ENCODE measurements around the gene PTPRQ. TPM values are rescaled to one million over a fixed set of nuclear protein-coding genes. Genes with fewer than 3 reads are reported as not detected.
"Not testable (repeated sequence)": the region's sequence is repeated elsewhere in the genome, so short reads cannot be mapped to it uniquely, and the experiment has no call there.

PTPRQ gene
- total RNA-seq, 2 donors from 2014 or later, result 11.9 to 17.6 TPM

- Histone ChIP-seq H3K4me1 (no peaks in the 10 kb centered on the region), H3K27ac (no peak overlapping the region)
Measured at GRCh38 chr12:80456513-80456912, 12.5 kb downstream of the PTPRQ start.

GRCh38 chr12:80460972-80461371 lies 16.9 kb downstream of the PTPRQ start:
- no peak overlapping the region for H3K4me3 ChIP-seq
- no peaks in the 10 kb centered on the region for H3K27me3 ChIP-seq
- no peak for TF ChIP-seq CTCF (IDR thresholded peaks at IDR 0.05)
- H3K9me3 ChIP-seq, result no peaks in the 10 kb centered on the region
- H3K36me3 ChIP-seq, result no peaks in the 10 kb centered on the region
- no peaks in the 10 kb centered on the region for H3K4me1 ChIP-seq
- H3K27ac ChIP-seq, result no peak overlapping the region
- no peak for DNase-seq (ENCODE audit: low spot score)

More at GRCh38 chr12:80456513-80456912, 12.5 kb downstream of the PTPRQ start:
- TF ChIP-seq CTCF (IDR thresholded peaks at IDR 0.05), result no peak
- H3K4me3 ChIP-seq, result no peak overlapping the region
- H3K9me3 ChIP-seq, result no peaks in the 10 kb centered on the region
- H3K27me3 ChIP-seq, result no peaks in the 10 kb centered on the region
- DNase-seq (ENCODE audit: low spot score), result no peak
- H3K36me3 ChIP-seq, result no peaks in the 10 kb centered on the region

DNA sequence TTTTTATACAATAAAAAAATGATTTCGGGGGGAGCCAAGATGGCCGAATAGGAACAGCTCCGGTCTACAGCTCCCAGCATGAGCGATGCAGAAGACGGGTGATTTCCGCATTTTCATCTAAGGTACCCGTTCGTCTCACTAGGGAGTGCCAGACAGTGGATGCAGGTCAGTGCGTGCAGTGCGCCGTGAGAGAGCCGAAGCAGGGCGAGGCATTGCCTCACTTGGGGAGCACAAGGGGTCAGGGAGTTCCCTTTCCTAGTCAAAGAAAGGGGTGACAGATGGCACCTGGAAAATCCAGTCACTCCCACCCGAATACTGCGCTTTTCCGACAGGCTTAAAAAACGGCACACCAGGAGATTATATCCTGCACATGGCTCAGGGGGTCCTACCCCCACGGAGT lies 17.8 kb downstream of the PTPRQ start:
- not testable (repeated sequence) for DNase-seq (ENCODE audit: low spot score); H3K4me1 ChIP-seq; H3K9me3 ChIP-seq; H3K36me3 ChIP-seq; H3K27me3 ChIP-seq; H3K27ac ChIP-seq; H3K4me3 ChIP-seq

- TF ChIP-seq CTCF (IDR thresholded peaks at IDR 0.05), result no peak
- H3K4me3 ChIP-seq, result no peak overlapping the region
- no peak for DNase-seq (ENCODE audit: low spot score)
- H3K27me3 ChIP-seq, result no peaks in the 10 kb centered on the region
- H3K27ac ChIP-seq, result no peak overlapping the region
- H3K36me3 ChIP-seq, result no peaks in the 10 kb centered on the region
- no peaks in the 10 kb centered on the region for H3K9me3 ChIP-seq
- H3K4me1 ChIP-seq, result no peaks in the 10 kb centered on the region
Measured at GRCh38 chr12:80469681-80470080, 25.6 kb downstream of the PTPRQ start.

DNA sequence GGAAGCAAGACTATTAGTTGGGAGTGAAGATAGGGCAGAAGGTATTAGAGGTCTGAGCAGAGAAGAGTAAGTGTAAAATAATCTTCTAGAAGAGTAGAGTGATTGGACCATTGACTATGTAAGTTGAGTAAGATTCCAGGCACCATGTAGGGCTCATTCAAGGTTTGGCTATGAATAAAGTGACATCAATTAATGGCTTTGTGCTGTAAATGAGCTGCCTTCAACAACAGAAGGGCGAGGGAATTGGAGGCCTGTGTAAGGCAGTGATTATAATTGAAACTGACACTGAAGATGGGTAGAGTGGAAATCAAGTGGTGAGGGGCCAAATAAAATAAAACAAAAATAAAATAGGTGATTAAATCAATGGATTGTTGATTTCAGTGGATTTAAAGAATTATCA lies 26.4 kb downstream of the PTPRQ start:
- no peaks in the 10 kb centered on the region for H3K36me3 ChIP-seq
- H3K27ac ChIP-seq, result no peak overlapping the region
- no peaks in the 10 kb centered on the region for H3K4me1 ChIP-seq
- H3K27me3 ChIP-seq, result no peaks in the 10 kb centered on the region
- no peak for DNase-seq (ENCODE audit: low spot score)
- H3K9me3 ChIP-seq, result no peaks in the 10 kb centered on the region
- TF ChIP-seq CTCF (IDR thresholded peaks at IDR 0.05), result no peak
- no peak overlapping the region for H3K4me3 ChIP-seq

GRCh38 chr12:80472236-80472635 lies 28.2 kb downstream of the PTPRQ start:
- no peak overlapping the region for H3K4me3 ChIP-seq
- no peak overlapping the region for H3K27ac ChIP-seq
- H3K27me3 ChIP-seq, result no peaks in the 10 kb centered on the region
- TF ChIP-seq CTCF (IDR thresholded peaks at IDR 0.05), result no peak
- DNase-seq (ENCODE audit: low spot score), result no peak
- no peaks in the 10 kb centered on the region for H3K9me3 ChIP-seq
- H3K36me3 ChIP-seq, result no peaks in the 10 kb centered on the region
- no peaks in the 10 kb centered on the region for H3K4me1 ChIP-seq
